Measurements from ENCODE around the gene SOX13. TPM values are rescaled to one million over a fixed set of nuclear protein-coding genes. Genes with fewer than 3 reads are reported as not detected.

The SOX13 gene
- total and polyA plus RNA-seq, 2 of the 4 experiments (the other 2 are of a cell fraction): 0.54 to 3.5 TPM

DNA sequence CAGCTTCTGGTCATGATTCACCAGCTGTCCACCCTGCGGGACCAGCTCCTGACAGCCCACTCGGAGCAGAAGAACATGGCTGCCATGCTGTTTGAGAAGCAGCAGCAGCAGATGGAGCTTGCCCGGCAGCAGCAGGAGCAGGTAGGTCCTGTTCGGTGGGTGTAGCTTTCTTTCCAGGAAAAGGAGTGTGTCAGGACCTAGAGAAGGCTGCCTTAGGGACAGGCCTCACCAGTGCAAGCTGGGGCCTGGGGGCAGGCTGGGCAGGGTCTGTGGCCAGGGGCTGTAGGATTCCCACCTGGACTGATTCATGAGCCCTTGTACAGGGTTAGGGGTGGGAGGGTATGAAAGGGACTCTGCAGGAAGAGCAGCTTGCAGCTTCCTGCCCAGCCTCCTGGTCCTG is 43.6 kb downstream of the SOX13 start:
- ChIA-PET CTCF (interaction anchor here (1.3 kb wide), 1 partner anchor 246 kb away, joined by 5 read pairs; no protein-coding TSS in a partner anchor), POLR2A (ENCODE audit: unreplicated experiment) (no interaction called here)
- Histone ChIP-seq H2BK20ac (ENCODE audit: low read depth, low read length) (no peak overlapping the region), H3K27ac (ENCODE audit: insufficient read depth, low read length) (no peak overlapping the region), H4K5ac (ENCODE audit: low read depth, low read length) (no peak overlapping the region), H2BK5ac (ENCODE audit: low read depth, low read length, poor library complexity, severe bottlenecking) (no peak overlapping the region), H2AFZ (replicated peaks; ENCODE audit: low read length, poor library complexity) (no peak overlapping the region), H2BK120ac (ENCODE audit: low read depth, low read length) (no peak overlapping the region), H3K9ac (ENCODE audit: low read depth, low read length) (no peak overlapping the region), H3K9me1 (ENCODE audit: insufficient read depth, low read length) (peaks cover 4% of the 10 kb centered on the region; the same call in 1 of the 2 replicates), H4K20me1 (ENCODE audit: insufficient read depth, low read length) (no peaks in the 10 kb centered on the region; the same call in 1 of the 2 replicates), H2AK5ac (ENCODE audit: low read depth, low read length) (no peak overlapping the region), H3K23ac (ENCODE audit: low read depth, low read length) (no peak overlapping the region), H3K4me1 (ENCODE audit: control insufficient read depth, insufficient read depth, low read length) (peaks cover 8% of the 10 kb centered on the region; the same call in 1 of the 2 replicates), H3K18ac (ENCODE audit: low read depth, low read length) (no peak overlapping the region), H3K4me2 (ENCODE audit: low read depth, low read length) (no peak overlapping the region), H3K27me3 (ENCODE audit: control insufficient read depth, insufficient read depth, low read length) (no peaks in the 10 kb centered on the region), H3K4ac (ENCODE audit: low read depth, low read length) (no peak overlapping the region), H3K56ac (ENCODE audit: extremely low read depth, insufficient read depth, low read length) (no peak overlapping the region), H2AK9ac (replicated peaks; ENCODE audit: low read depth, low read length, poor library complexity) (no peak overlapping the region), H3K14ac (replicated peaks; ENCODE audit: low read depth, low read length) (no peak overlapping the region), H3K79me1 (ENCODE audit: low read depth in 1 of 2, low read length in 2 of 2) (no peaks in the 10 kb centered on the region), H4K91ac (ENCODE audit: insufficient read depth, low read depth, low read length) (no peak overlapping the region), H3K36me3 (ENCODE audit: control insufficient read depth, insufficient read depth, low read length) (peaks cover 5% of the 10 kb centered on the region), H4K8ac (ENCODE audit: low read depth in 2 of 2, low read length in 2 of 2) (no peak overlapping the region), H3K4me3 (ENCODE audit: insufficient read depth, low read depth, low read length) (no peak overlapping the region), H3K9me3 (ENCODE audit: control insufficient read depth, insufficient read depth, low read length) (no peaks in the 10 kb centered on the region), H2BK15ac (ENCODE audit: low read depth, low read length) (no peak overlapping the region)
- dilution Hi-C loops (cut with HindIII; ENCODE audit: low sequenced_read_pairs, unreplicated experiment): no loop called here
- intact Hi-C loops (cut with micrococcal nuclease): no loop called here
- WGBS, 2 experiments (ENCODE audit: extremely low coverage in 2 of 2, insufficient read length in 1 of 2): 87% methylated on average over 3 of the region's 4 CpGs; no CpG with 5 or more reads in 1 of the 2 experiments
- no peak for DNase-seq
- no TSS peak for BruUV-seq (replicated peaks)
- no peak for ATAC-seq (ENCODE audit: low read depth)
- in situ Hi-C loops (cut with MboI; ENCODE audit: low sequenced_read_pairs): no loop called here
- TF ChIP-seq SMC3 (IDR thresholded peaks at IDR 0.05; ENCODE audit: low read depth, low read length): no peak
- TF ChIP-seq MAZ (IDR thresholded peaks at IDR 0.05; ENCODE audit: borderline replicate concordance, low read depth, low read length): no peak
- TF ChIP-seq RFX5 (IDR thresholded peaks at IDR 0.05; ENCODE audit: low read depth, low read length): no peak
- no peak for TF ChIP-seq BHLHE40 (IDR thresholded peaks at IDR 0.05; ENCODE audit: low read depth, low read length)
- TF ChIP-seq MAFK (IDR thresholded peaks at IDR 0.05; ENCODE audit: low read depth, low read length): no peak
- TF ChIP-seq MXI1 (IDR thresholded peaks at IDR 0.05; ENCODE audit: borderline replicate concordance, low read depth, low read length): no peak
- TF ChIP-seq ELK1 (IDR thresholded peaks at IDR 0.05; ENCODE audit: borderline replicate concordance, low read depth, low read length): no peak
- TF ChIP-seq CTCF (conservative IDR thresholded peaks at IDR 0.05; ENCODE audit: low read depth, low read length): no peak
- TF ChIP-seq POLR2A (IDR thresholded peaks at IDR 0.05; ENCODE audit: low read depth, low read length): no peak
- TF ChIP-seq CHD1 (IDR thresholded peaks at IDR 0.05; ENCODE audit: low read depth, low read length): no peak
- no peak for TF ChIP-seq USF2 (IDR thresholded peaks at IDR 0.05; ENCODE audit: low read depth, low read length)
- TF ChIP-seq RCOR1 (IDR thresholded peaks at IDR 0.05; ENCODE audit: insufficient replicate concordance, low read length): no peak
- TF ChIP-seq RAD21 (IDR thresholded peaks at IDR 0.05; ENCODE audit: low read length): no peak
- no peak for TF ChIP-seq CEBPB (IDR thresholded peaks at IDR 0.05; ENCODE audit: low read depth, low read length)
- no peak for TF ChIP-seq NFE2L2 (IDR thresholded peaks at IDR 0.05; ENCODE audit: low read depth, low read length)
